Endothelial cell of umbilical vein (primary cell): ENCODE measurements around the gene SPIRE1. TPM values are rescaled to one million over a fixed set of nuclear protein-coding genes. Genes with fewer than 3 reads are reported as not detected.

ENCODE experiments used
- BruUV-seq: library from RNA; stranded (reverse); fragments of 400-500 nt; replicated peaks from 2 replicates; lab custom pipeline; 2021; lab: Mats Ljungman, UMichigan
- CTCF ChIA-PET: fragments of 300-600, 350-600 bp; sonication (Branson Sonifier 250); formaldehyde crosslinking; loops from one replicate; lab custom pipeline; 2021; ENCODE audit warnings: antibody characterized with exemption, inconsistent platforms; lab: Charles Lee
- POLR2A ChIA-PET: fragments of 300-600, 350-600 bp; sonication (Branson Sonifier 250); formaldehyde crosslinking; loops from one replicate; lab custom pipeline; 2021; ENCODE audit warnings: antibody characterized with exemption, inconsistent platforms; lab: Charles Lee
- DNase-seq: peaks from one replicate; pipeline ENCODE4 v3.0.0-alpha.2; 2011; ENCODE audit warnings: low read depth, low spot score
- FAIRE-seq: peaks from 2 replicates; lab custom pipeline; 2011; peaks lifted over from hg19 to GRCh38; lab: Jason Lieb, UNC
- H2AFZ ChIP-seq: 2 replicates; pipeline ENCODE4 v1.6.0; 2012; ENCODE audit warnings: low read depth, low read length, control low read depth, inconsistent platforms
- H3K27ac ChIP-seq: 2 replicates; pipeline ENCODE4 v1.5.1; 2011; ENCODE audit warnings: low read depth, mild to moderate bottlenecking, control low read depth, low read length, moderate library complexity; ENCODE audit not compliant: insufficient read depth
- H3K27me3 ChIP-seq, 2 experiments: 2 replicates each; pipeline versions ENCODE4 v1.6.0 to v1.6.1; 2011; ENCODE audit warnings: low read length in 2 of 2, mixed read lengths in 1 of 2; ENCODE audit not compliant: control insufficient read depth in 2 of 2, insufficient read depth in 2 of 2
- H3K36me3 ChIP-seq, 2 experiments: 2 replicates in 1 of 2; 3 replicates in 1 of 2; pipeline ENCODE4 v1.5.1; 2011; ENCODE audit warnings: low read length in 2 of 2, mild to moderate bottlenecking in 1 of 2, moderate library complexity in 1 of 2; ENCODE audit not compliant: control insufficient read depth in 2 of 2, insufficient read depth in 2 of 2; ENCODE audit errors: extremely low read depth in 1 of 2
- H3K4me1 ChIP-seq: 3 replicates; pipeline ENCODE4 v1.5.1; 2011; ENCODE audit warnings: mild to moderate bottlenecking, low read length; ENCODE audit not compliant: control insufficient read depth, insufficient read depth; ENCODE audit errors: extremely low read depth
- H3K4me2 ChIP-seq: 2 replicates; pipeline ENCODE4 v1.6.1; 2011; ENCODE audit warnings: low read length, control low read depth, mixed read lengths; ENCODE audit not compliant: insufficient read depth
- H3K4me3 ChIP-seq, 3 experiments: fragments of 200-600 bp in 1 of 3; sonication (generic), shearing (Covaris generic) in 1 of 3; replicated peaks in 1 of 3; 2 replicates each; pipeline ENCODE4 v1.5.1; 2011 to 2016; ENCODE audit warnings: control low read depth in 3 of 3, low read length in 3 of 3, mild to moderate bottlenecking in 2 of 3, inconsistent platforms in 1 of 3, low read depth in 1 of 3, moderate library complexity in 1 of 3; ENCODE audit not compliant: insufficient read depth in 1 of 3
- H3K79me2 ChIP-seq: 2 replicates; pipeline ENCODE4 v1.6.0; 2012; ENCODE audit warnings: low read length, inconsistent platforms; ENCODE audit not compliant: control insufficient read depth, insufficient read depth
- H3K9ac ChIP-seq: replicated peaks from 2 replicates; pipeline ENCODE3; 2011; ENCODE audit warnings: low read length, control low read depth; ENCODE audit not compliant: insufficient read depth; ENCODE audit errors: extremely low read depth
- H3K9me1 ChIP-seq: replicated peaks from 3 replicates; pipeline ENCODE4 v1.6.0; 2011; ENCODE audit warnings: mild to moderate bottlenecking, low read length; ENCODE audit not compliant: control insufficient read depth, insufficient read depth; ENCODE audit errors: extremely low read depth
- H3K9me3 ChIP-seq: replicated peaks from 2 replicates; pipeline ENCODE4 v1.5.1; 2012; ENCODE audit warnings: low read length, inconsistent platforms; ENCODE audit not compliant: control insufficient read depth, insufficient read depth
- H4K20me1 ChIP-seq: replicated peaks from 2 replicates; pipeline ENCODE3; 2011; ENCODE audit warnings: mild to moderate bottlenecking, low read length; ENCODE audit not compliant: control insufficient read depth, insufficient read depth; ENCODE audit errors: extremely low read depth
- CTCF ChIP-seq, 2 donors: IDR thresholded peaks; 1 replicate in 1 of 2; 2 replicates in 1 of 2; pipeline ENCODE4 v1.5.1; 2011; ENCODE audit warnings: low read length in 2 of 2, mild to moderate bottlenecking in 2 of 2, moderate library complexity in 2 of 2, control low read depth in 1 of 2, inconsistent platforms in 1 of 2, low read depth in 1 of 2; ENCODE audit not compliant: insufficient read depth in 1 of 2; ENCODE audit errors: extremely low read depth in 1 of 2
- EZH2 ChIP-seq: IDR thresholded peaks from 2 replicates; pipeline ENCODE4 v1.6.1; 2012; ENCODE audit warnings: borderline replicate concordance, low read depth, mild to moderate bottlenecking, moderate library complexity, low read length, inconsistent platforms; ENCODE audit not compliant: severe bottlenecking
- FOS ChIP-seq: IDR thresholded peaks from 2 replicates; pipeline ENCODE4 v1.6.1; 2011; ENCODE audit warnings: mild to moderate bottlenecking, low read length, moderate library complexity, borderline replicate concordance; ENCODE audit not compliant: insufficient read depth
- MAX ChIP-seq: IDR thresholded peaks from 2 replicates; pipeline ENCODE4 v1.6.1; 2011; ENCODE audit not compliant: insufficient read depth, insufficient read length
- MYC ChIP-seq: IDR thresholded peaks from one replicate; pipeline ENCODE4 v1.6.1; 2011; ENCODE audit warnings: mild to moderate bottlenecking, low read depth, low read length
- POLR2A ChIP-seq: IDR thresholded peaks from 2 replicates; pipeline ENCODE4 v1.6.1; 2012; ENCODE audit warnings: low read depth, mild to moderate bottlenecking, control low read depth, low read length
- POLR2AphosphoS5 ChIP-seq: IDR thresholded peaks from 2 replicates; pipeline ENCODE4 v1.6.1; 2012; ENCODE audit warnings: low read depth, mild to moderate bottlenecking, control low read depth, low read length, moderate library complexity; ENCODE audit not compliant: insufficient read depth
- dilution Hi-C: fragments of 300-500 bp; cut with MboI; formaldehyde crosslinking; loops from one replicate; pipeline ENCODE4 v1.15.0; 2019; ENCODE audit warnings: low sequenced_read_pairs; ENCODE audit not compliant: extremely low pct_ligation_motif_present
- intact Hi-C: fragments of 100-400 bp; cut with micrococcal nuclease; formaldehyde crosslinking; loops from one replicate; pipeline ENCODE4 v1.10.0; 2022
- polyA plus RNA-seq, 4 experiments: library from polyadenylated mRNA; depleted of rRNA in 3 of 4; stranded (reverse) in 3 of 4; unstranded in 1 of 4; fragments of >200 nt; gene quantifications; 2 replicates each; pipeline versions ENCODE4 v1.2.1 to v1.2.3, GENCODE V29; 2011 to 2012; ENCODE audit warnings: missing spikeins in 1 of 4
- total RNA-seq: library from RNA; stranded (reverse); gene quantifications from 2 replicates; pipeline ENCODE4 v1.2.3, GENCODE V29; 2021

Gene SPIRE1
- total and polyA plus RNA-seq, 2 donors (not counting 3 experiments of a cell fraction or from before 2014, with no cell fraction given), result 13.1 to 44.0 TPM

- H3K27me3 ChIP-seq, result no peaks in the 10 kb centered on the region
- no peaks in the 10 kb centered on the region for H3K9me1 ChIP-seq
- no peaks in the 10 kb centered on the region for H4K20me1 ChIP-seq
- no peak overlapping the region for H2AFZ ChIP-seq
- intact Hi-C loops, result no loop called here
- no peaks in the 10 kb centered on the region for H3K4me1 ChIP-seq
- dilution Hi-C loops, result no loop called here
- ChIA-PET POLR2A (no interaction called here), CTCF (interaction anchor here (0.7 to 1.5 kb wide), 2 partner anchors 12 to 93 kb away, joined by 3 read pairs; no protein-coding TSS in a partner anchor)
- H3K4me2 ChIP-seq, result no peak overlapping the region
- H3K9ac ChIP-seq, result no peak overlapping the region
- no TSS peak for BruUV-seq
- TF ChIP-seq POLR2A (no peak), FOS (no peak), MAX (no peak)
- no peak overlapping the region for H3K27ac ChIP-seq
- H3K79me2 ChIP-seq, result no peaks in the 10 kb centered on the region
- DNase-seq, result no peak
- H3K36me3 ChIP-seq, result peaks cover 3% of the 10 kb centered on the region in 2 experiments
- no peak for FAIRE-seq
- H3K9me3 ChIP-seq, result no peaks in the 10 kb centered on the region
- H3K4me3 ChIP-seq, result no peak overlapping the region
Observed at GRCh38 chr18:12432881-12433280, 225.0 kb downstream of the SPIRE1 start.

GRCh38 chr18:12432196-12432595 lies 225.7 kb downstream of the SPIRE1 start:
- H3K27me3 ChIP-seq, result no peaks in the 10 kb centered on the region
- H3K27ac ChIP-seq, result no peak overlapping the region
- CTCF ChIA-PET, result interaction anchor here (1.5 kb wide), 1 partner anchor 13 kb away, joined by 3 read pairs; no protein-coding TSS in a partner anchor
- POLR2A ChIA-PET, result no interaction called here
- FAIRE-seq (no peak), DNase-seq (no peak)
- H3K4me3 ChIP-seq, result no peak overlapping the region
- H3K4me1 ChIP-seq, result no peaks in the 10 kb centered on the region
- H3K79me2 ChIP-seq, result no peaks in the 10 kb centered on the region
- peaks cover 3% of the 10 kb centered on the region in 2 experiments for H3K36me3 ChIP-seq
- H3K9me3 ChIP-seq, result no peaks in the 10 kb centered on the region
- TF ChIP-seq FOS (no peak), EZH2 (no peak), CTCF (IDR thresholded peaks at IDR 0.05; ENCODE audit: extremely low read depth in 1 of 2, insufficient read depth in 1 of 2, low read depth in 1 of 2, low read length in 2 of 2) (no peak), POLR2AphosphoS5 (no peak), MYC (no peak)
- no peak overlapping the region for H2AFZ ChIP-seq
- no peak overlapping the region for H3K9ac ChIP-seq
- H3K4me2 ChIP-seq, result no peak overlapping the region
- H4K20me1 ChIP-seq, result no peaks in the 10 kb centered on the region
- no TSS peak for BruUV-seq
- no peaks in the 10 kb centered on the region for H3K9me1 ChIP-seq
- dilution Hi-C loops, result no loop called here
- intact Hi-C loops, result no loop called here
